ENCODE measurements around the gene DLX3.
A peak's percentile ranks its signal among the peaks of the same experiment; 100 is the strongest.
"Not testable (repeated sequence)": the region's sequence is repeated elsewhere in the genome, so short reads cannot be mapped to it uniquely, and the experiment has no call there.

The DLX3 gene

GRCh38 chr17:49995055-49995738 is at the start of gene DLX3:
Gene DLX3, minus strand, starts transcription at chr17:49995224. Its CDS starts 226 bp downstream, at chr17:49994998.
- peak; percentile 94 for DNase-seq

GRCh38 chr17:50044483-50044882 is 49.5 kb upstream of the DLX3 start:
- no peak for DNase-seq

GRCh38 chr17:50043290-50044148 is 48.5 kb upstream of the DLX3 start:
- DNase-seq, result no peak

GRCh38 chr17:50042211-50042610 is 47.2 kb upstream of the DLX3 start:
- DNase-seq, result no peak

GRCh38 chr17:50040496-50040895 is 45.5 kb upstream of the DLX3 start:
- DNase-seq, result not testable (repeated sequence)

GRCh38 chr17:50039058-50039457 is 44.0 kb upstream of the DLX3 start:
- DNase-seq, result no peak

GRCh38 chr17:50037321-50038107 is 42.5 kb upstream of the DLX3 start:
- DNase-seq, result no peak

- DNase-seq, result no peak
Observed at GRCh38 chr17:50036455-50037261, 41.6 kb upstream of the DLX3 start.

- DNase-seq, result no peak
Observed at GRCh38 chr17:50035945-50036344, 40.9 kb upstream of the DLX3 start.

GRCh38 chr17:50035421-50035879 is 40.4 kb upstream of the DLX3 start:
- DNase-seq, result no peak

- no peak for DNase-seq
Observed at GRCh38 chr17:50034498-50035364, 39.7 kb upstream of the DLX3 start.

- DNase-seq, result no peak
Observed at GRCh38 chr17:50033316-50033715, 38.3 kb upstream of the DLX3 start.

- DNase-seq, result no peak
Observed at GRCh38 chr17:50029185-50029584, 34.2 kb upstream of the DLX3 start.

- no peak for DNase-seq
Observed at GRCh38 chr17:50028736-50029120, 33.7 kb upstream of the DLX3 start.

- no peak for DNase-seq
Observed at GRCh38 chr17:50027881-50028735, 33.1 kb upstream of the DLX3 start.

GRCh38 chr17:50027172-50027880 is 32.3 kb upstream of the DLX3 start:
- DNase-seq, result no peak

GRCh38 chr17:50026837-50027171 is 31.8 kb upstream of the DLX3 start:
- peak; percentile 60 for DNase-seq

GRCh38 chr17:50026046-50026675 is 31.1 kb upstream of the DLX3 start:
- DNase-seq, result no peak

- no peak for DNase-seq
Observed at GRCh38 chr17:50024808-50025207, 29.8 kb upstream of the DLX3 start.
